Prostate gland (tissue), 2 donors: ENCODE data around the gene MBP.

ENCODE experiments used
- POLR2A ChIP-seq: fragments of 450-650 bp; IDR thresholded peaks from one replicate; pipeline ENCODE4 v1.6.1; 2016; ENCODE audit warnings: antibody characterized with exemption, mild to moderate bottlenecking
- TF ChIP-seq, protein P1 (sequence below), 4 experiments: fragments of 200-600 bp in 2 of 4; fragments of 450-650 bp in 2 of 4; sonication (generic) in 2 of 4; IDR thresholded peaks; 1 replicate in 3 of 4; 2 replicates in 1 of 4; pipeline ENCODE4 v1.5.1; 2016 to 2019; ENCODE audit warnings: antibody characterized with exemption in 4 of 4, mild to moderate bottlenecking in 2 of 4, moderate library complexity in 2 of 4

DNA sequence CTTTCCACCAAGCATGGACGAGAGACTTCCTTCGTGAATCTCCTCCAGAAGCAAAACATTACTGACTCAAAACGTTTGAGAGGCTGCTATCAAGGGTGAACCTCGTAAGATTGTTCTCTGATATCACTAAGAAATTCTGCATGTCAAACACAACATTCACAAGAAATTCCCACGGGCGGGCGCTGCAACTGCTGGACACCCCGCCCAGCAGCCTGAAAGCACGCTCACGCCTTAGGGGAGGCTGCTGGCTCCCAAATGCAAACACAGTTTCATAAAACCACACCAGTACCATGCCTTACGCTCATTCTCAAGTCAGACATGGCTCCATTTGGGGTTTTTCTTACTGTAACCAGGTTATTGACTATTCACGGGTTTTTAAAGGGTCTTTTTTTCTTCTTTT, 39.0 kb downstream of the MBP start:
- TF ChIP-seq, protein P1, sequence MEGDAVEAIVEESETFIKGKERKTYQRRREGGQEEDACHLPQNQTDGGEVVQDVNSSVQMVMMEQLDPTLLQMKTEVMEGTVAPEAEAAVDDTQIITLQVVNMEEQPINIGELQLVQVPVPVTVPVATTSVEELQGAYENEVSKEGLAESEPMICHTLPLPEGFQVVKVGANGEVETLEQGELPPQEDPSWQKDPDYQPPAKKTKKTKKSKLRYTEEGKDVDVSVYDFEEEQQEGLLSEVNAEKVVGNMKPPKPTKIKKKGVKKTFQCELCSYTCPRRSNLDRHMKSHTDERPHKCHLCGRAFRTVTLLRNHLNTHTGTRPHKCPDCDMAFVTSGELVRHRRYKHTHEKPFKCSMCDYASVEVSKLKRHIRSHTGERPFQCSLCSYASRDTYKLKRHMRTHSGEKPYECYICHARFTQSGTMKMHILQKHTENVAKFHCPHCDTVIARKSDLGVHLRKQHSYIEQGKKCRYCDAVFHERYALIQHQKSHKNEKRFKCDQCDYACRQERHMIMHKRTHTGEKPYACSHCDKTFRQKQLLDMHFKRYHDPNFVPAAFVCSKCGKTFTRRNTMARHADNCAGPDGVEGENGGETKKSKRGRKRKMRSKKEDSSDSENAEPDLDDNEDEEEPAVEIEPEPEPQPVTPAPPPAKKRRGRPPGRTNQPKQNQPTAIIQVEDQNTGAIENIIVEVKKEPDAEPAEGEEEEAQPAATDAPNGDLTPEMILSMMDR (IDR thresholded peaks at IDR 0.05) = no peak
- TF ChIP-seq POLR2A = no peak
